Measurements from ENCODE around the gene ALPG.
"Not testable (repeated sequence)": the region's sequence is repeated elsewhere in the genome, so short reads cannot be mapped to it uniquely, and the experiment has no call there.

The ALPG gene

DNA sequence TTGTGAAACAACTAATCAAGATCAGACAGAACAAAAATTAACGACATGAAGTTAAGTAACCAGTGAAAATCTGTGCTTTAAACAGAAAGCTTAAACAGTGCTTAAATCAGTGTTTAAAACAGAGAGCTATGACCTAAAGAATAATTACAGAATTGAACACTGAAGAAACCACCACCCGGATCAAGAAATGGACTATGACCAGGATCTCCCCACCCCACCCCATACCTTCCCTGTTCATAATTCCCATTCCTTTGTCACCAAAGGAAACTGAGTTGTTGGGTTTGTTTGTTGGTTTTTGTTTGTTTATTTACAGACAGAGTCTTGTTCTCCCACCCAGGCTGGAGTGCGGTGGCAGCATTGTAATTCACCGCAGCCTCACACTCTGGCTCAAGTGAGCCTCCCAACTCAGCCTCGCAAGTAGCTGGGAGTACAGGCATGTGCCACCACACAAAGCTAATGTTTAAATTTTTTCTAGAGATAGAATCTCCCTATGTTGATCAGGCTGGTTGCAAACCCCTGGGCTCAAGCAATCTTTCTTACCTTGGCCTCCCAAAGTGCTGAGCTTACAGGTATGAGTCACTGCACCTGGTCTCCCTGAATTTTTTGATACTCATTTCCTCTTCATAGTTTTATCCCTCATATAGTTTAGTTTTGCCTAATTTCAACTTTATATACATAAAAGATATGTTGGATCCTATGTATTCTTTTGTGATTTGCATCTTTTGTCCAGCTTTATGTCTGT is 8.2 kb upstream of the ALPG start:
- no peak for DNase-seq

- no peak for DNase-seq
These were observed 6.2 kb upstream of the ALPG start for GRCh38 chr2:232400256-232401015.

- no peak for DNase-seq
These were observed 4.1 kb upstream of the ALPG start for GRCh38 chr2:232402518-232402917.

DNA sequence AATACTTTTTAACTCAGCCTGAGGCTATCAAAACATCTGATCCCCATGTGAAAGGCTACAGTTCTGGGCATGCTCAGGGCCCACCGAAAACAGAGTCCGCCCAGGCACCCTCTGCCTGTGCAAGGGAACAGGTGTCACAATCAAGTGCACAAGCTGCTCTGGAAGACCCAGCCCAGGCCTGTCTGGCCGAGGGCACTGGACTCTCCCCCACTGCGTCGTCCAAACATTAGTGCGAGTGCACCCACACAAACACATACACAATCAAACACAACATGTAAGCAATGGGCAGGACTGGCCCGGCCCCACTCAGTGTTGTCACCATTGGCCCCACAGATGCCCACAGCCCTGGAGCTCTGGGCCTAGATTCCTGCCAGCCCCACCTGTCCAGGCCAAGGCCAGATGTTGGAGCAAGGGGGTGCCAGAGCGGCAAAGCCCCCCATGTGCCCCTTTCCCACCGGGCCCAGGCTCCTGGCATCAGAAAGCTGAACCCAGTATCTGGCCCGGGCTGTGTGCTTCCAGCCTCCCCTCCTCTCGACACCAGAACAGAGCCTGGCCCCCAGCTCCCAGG is 617 bp upstream of the ALPG start:
- DNase-seq = no peak

DNA sequence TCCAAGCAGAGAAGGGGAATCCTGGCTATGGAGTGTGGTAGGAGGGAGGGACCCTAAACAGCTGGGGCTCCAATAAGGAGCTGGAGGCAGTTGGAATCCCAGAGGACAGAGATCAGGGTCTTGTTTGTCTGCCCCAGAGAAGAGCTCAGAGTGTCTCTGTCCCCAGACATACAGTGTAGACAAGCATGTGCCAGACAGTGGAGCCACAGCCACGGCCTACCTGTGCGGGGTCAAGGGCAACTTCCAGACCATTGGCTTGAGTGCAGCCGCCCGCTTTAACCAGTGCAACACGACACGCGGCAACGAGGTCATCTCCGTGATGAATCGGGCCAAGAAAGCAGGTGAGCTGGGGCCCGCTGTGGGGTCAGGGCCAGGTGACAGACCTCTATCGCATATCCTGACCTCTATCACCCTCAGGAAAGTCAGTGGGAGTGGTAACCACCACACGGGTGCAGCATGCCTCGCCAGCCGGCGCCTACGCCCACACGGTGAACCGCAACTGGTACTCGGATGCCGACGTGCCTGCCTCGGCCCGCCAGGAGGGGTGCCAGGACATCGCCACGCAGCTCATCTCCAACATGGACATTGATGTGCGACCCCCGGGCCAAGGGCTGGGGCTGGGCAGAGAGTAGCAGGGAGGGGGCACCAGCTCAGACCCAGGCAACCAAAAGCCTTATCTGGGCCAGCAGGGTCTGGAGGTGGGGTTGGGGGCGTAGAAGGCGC is 945 bp downstream of the ALPG start:
- DNase-seq = not testable (repeated sequence)

DNA sequence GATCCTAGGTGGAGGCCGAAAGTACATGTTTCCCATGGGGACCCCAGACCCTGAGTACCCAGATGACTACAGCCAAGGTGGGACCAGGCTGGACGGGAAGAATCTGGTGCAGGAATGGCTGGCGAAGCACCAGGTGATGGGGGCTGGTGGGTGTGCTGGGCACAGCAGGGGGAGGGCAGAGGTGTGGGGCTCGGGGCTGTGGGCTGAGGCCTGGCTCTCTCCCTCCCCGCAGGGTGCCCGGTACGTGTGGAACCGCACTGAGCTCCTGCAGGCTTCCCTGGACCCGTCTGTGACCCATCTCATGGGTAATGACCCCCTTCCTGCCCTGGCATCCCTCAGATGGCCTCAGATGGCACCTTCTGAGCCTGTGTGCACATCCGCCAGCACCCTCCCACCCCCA is 1.6 kb downstream of the ALPG start:
- not testable (repeated sequence) for DNase-seq

GRCh38 chr2:232409617-232410016 is 3.0 kb downstream of the ALPG start:
- not testable (repeated sequence) for DNase-seq

DNA sequence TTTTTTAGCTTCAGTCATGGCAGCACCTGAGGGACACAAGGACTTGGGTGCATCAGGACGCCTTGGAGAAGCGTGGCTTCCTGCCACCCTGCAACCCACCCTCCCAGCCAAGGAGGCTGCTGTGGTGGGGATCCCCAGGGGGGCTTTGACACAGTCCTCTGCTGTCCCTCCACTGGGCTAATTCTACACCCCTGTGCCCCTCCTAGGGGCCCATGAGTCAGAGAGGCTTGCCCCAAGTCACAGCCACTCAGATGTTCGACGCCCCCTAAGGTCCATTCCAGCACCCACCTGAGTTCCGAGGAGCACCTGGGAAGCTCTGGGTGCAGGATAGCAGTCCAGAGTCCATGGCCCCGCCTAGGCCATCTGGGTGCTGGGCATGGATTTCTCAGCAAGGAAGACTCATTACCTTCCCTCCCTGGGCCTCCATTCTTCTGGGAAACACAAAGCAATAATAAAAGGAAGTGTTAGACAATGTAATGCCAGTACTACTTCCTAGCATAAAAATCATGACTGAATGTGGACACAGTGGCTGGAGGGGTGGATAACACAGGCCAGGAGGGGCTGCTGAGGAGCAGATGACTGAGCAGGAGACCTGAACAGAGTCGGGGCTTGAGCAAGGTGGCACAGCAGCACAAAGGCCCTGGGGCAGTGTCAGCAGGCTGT is 3.7 kb downstream of the ALPG start:
- no peak for DNase-seq

- DNase-seq = no peak
These were observed 5.4 kb downstream of the ALPG start for GRCh38 chr2:232411901-232412629.

DNA sequence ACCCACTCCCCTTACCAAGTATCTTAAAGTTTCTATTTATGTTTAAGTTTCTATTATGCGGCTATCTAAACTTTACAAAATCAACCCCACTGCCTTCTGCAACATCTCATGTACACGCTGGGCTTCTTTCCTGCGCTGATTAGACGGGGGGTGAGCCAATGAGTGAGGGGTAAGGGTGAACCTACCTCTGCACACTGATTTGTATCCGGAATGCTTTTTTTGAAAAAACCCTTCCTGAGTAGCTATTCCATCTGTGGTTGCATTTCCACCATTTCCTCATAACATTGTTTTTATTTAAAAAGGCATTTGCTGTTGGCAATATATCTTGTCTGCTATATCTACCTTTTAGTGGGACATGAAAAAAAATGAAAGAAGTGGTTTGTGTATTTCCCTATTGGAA is 6.3 kb downstream of the ALPG start:
- DNase-seq = no peak

- no peak for DNase-seq
These were observed 8.6 kb downstream of the ALPG start for GRCh38 chr2:232415138-232415690.

DNA sequence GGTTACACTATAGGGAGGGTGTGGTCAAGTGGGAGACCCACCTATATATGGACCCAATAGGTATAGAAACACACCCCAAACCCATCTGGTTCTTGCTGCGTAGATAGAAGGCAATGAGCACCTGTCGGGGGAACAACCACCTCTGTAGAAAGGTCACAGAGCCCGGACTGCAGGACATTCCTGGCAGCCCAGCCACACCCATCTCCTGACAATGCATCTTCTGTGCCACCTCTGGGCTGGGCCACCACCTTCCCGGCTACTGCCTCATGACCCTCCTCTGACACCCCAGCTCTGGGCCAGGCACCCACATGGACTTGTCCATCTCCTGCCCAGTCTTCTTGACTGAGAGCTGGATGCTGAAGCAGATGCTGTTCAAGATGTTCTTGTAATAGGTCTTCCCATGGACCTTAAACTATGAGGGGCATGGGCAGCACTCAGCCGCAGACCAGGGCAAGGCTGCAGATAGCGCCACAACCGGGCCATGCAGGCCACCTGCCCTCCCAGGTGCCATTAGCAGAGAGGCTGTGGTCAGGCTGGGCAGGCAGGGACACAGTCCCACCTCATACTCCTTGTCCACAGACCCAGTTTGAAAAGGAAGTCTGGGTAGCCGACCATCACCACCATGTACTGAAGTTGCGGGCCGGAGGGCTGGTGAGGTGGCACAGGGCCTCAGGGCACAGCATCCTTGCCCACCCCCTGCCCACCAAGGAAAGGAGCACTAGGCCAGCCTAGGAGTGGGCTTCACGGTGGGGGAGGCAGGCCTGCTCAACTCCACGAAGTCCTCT is 9.3 kb downstream of the ALPG start:
- DNase-seq = no peak

DNA sequence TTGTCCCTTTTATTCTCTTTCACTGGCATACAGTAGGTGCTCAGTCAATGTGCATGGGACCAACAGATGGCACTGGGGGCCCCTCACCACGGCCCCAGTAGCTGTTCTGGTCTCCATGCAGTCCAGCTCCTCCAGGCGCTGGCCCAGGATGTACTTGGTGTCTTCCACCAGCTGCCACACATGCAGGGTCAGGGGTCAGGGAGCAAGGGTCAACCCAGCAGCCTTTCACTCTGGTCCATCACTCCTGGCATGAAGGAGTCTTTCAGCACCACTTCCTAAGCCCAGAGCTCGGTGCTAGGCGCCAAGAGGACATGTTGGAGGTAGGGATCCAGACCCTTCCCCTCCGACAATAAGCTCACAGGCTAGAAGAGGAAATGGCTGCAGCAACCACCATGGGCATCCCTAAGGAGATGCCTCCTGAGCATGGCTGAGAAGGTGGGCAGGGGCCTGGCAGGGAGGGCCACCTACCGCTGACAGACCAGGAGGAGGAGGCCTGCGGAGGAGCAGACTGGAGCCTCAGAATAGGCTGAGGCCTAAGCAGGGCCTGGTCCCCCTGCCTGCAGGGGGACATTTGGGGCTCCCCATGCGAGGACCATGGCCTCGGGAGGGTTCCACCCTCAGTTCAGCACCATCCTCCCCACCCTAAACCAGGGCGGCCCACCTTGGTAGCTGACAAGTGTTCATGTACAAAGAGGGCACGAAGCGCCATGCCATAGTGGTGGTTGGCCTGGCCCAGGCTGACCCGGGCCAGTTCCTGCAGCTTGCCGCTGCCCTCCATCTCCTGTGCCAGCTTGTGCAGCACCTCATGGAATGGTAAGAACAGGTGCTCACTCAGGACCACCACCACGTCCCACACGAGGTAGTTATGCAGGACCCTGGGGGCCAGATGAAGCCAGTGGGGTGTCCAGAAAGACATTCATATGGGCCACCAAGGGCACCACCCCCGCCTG is 10.2 kb downstream of the ALPG start:
- DNase-seq = no peak

DNA sequence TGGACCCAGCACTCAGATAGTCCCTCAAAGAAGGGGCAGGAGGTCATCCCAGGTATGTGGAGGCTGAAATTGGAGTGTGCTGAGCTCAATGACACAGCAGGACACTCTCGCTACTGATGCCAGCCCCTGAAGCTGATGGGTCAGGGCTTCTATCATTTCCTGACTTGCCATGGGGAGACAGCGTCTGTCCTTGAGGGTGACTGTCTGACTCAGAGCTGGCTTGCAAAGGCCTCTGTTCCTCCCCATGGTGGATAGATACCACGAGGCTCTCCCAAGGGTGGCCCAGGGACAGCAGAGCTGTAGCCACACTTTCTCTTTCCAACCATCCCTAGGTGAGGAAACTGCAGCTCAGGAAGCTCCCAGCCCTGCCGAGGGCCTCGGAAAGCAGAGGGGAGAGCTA is 10.8 kb downstream of the ALPG start:
- DNase-seq = no peak

DNA sequence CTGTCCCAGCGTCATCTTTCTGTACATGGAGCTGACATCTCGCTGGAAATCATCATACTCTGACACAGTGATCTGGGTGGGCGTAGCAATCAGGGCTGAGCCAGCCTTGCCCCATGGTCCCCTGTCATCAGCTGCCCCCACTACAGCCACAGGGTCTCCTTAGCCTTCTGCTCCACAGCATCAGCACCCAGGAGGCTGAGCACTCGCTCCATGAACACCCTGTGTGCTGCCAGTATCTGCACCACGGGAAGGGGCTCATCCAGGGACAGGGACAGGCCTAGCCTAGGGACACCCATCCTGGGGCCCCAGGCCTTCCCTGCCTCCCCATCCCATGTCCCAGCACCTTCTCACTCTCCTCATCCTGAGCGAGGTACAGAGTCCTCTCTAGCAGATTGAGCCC is 11.4 kb downstream of the ALPG start:
- no peak for DNase-seq

- DNase-seq = no peak
These were observed 12.0 kb downstream of the ALPG start for GRCh38 chr2:232418466-232419244.

GRCh38 chr2:232419245-232420072 is 12.8 kb downstream of the ALPG start:
- DNase-seq = no peak

DNA sequence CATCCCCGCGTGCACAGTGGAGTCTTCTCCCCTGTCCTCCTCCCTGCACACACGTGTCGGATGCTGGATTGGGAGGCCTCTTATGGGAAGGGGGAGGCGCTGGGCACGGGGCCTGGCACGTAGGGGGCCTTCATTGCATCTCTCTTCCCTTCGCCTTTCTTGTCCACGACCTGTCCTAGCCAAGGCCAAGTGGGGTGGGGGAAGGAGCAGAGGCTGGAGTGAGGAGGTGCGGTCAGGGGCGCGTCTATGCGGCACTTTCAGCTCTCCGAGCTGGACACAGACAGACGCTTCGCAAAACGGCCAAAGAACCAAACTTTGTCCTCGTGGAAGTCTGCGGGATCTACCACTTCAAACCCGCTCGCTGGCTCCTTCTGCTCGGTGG is 13.4 kb downstream of the ALPG start:
- no peak for DNase-seq
